WTC11 (cell line): ENCODE results near the gene PAQR8.

Experiments
- CTCF ChIP-seq: fragments of 200-600 bp; IDR thresholded peaks from 2 replicates; pipeline ENCODE4 v1.8.0; 2022; ENCODE audit warnings: antibody characterized with exemption
- NFE2L1 ChIP-seq: sonication (generic); formaldehyde crosslinking; IDR thresholded peaks from 2 replicates; pipeline ENCODE4 v1.8.1; 2023; ENCODE audit warnings: missing genetic modification reagents
- ZSCAN18 ChIP-seq: fragments of 250-450 bp; sonication (Bioruptor Pico); IDR thresholded peaks from 2 replicates; pipeline ENCODE4 v2.1.2; 2022; ENCODE audit warnings: mild to moderate bottlenecking, moderate library complexity
- TF ChIP-seq, protein P1 (sequence below): sonication (generic); formaldehyde crosslinking; conservative IDR thresholded peaks from 2 replicates; pipeline ENCODE4 v1.8.1; 2023; ENCODE audit warnings: mild to moderate bottlenecking, low read depth, missing genetic modification reagents, moderate library complexity

DNA sequence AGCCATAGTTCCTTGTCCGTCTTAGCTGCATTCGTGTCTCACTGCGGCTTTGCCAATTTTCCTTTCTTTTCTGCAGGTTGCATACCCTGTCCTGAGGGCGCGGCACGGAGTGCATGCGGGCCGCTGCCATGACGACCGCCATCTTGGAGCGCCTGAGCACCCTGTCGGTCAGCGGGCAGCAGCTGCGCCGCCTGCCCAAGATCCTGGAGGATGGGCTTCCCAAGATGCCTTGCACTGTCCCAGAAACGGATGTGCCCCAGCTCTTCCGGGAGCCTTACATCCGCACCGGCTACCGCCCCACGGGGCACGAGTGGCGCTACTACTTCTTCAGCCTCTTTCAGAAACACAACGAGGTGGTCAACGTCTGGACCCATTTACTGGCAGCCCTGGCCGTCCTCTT lies 41.1 kb downstream of the PAQR8 start:
- TF ChIP-seq CTCF (no peak), ZSCAN18 (CRISPR knock-in tag) (no peak), NFE2L1 (CRISPR knock-in tag) (no peak)
- TF ChIP-seq, protein P1, sequence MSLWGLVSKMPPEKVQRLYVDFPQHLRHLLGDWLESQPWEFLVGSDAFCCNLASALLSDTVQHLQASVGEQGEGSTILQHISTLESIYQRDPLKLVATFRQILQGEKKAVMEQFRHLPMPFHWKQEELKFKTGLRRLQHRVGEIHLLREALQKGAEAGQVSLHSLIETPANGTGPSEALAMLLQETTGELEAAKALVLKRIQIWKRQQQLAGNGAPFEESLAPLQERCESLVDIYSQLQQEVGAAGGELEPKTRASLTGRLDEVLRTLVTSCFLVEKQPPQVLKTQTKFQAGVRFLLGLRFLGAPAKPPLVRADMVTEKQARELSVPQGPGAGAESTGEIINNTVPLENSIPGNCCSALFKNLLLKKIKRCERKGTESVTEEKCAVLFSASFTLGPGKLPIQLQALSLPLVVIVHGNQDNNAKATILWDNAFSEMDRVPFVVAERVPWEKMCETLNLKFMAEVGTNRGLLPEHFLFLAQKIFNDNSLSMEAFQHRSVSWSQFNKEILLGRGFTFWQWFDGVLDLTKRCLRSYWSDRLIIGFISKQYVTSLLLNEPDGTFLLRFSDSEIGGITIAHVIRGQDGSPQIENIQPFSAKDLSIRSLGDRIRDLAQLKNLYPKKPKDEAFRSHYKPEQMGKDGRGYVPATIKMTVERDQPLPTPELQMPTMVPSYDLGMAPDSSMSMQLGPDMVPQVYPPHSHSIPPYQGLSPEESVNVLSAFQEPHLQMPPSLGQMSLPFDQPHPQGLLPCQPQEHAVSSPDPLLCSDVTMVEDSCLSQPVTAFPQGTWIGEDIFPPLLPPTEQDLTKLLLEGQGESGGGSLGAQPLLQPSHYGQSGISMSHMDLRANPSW, result no peak
